CD4-positive, alpha-beta T cell (primary cell): ENCODE data around the gene FAM98C. TPM values are rescaled to one million over a fixed set of nuclear protein-coding genes. Genes with fewer than 3 reads are reported as not detected.

Experiments
- ATAC-seq: fragments of 200-7000 bp; cut with Tn5 transposase; one replicate; pipeline ENCODE4 v1.10.0; 2022; ENCODE audit warnings: mild to moderate bottlenecking; ENCODE audit not compliant: poor library complexity
- CTCF ChIA-PET: fragments of 350-600 bp; sonication (Branson Sonifier 250); formaldehyde crosslinking; loops from one replicate; lab custom pipeline; 2021; ENCODE audit warnings: antibody characterized with exemption, inconsistent platforms; lab: Charles Lee
- POLR2A ChIA-PET: fragments of 350-600 bp; sonication (Branson Sonifier 250); formaldehyde crosslinking; loops from one replicate; lab custom pipeline; 2021; ENCODE audit warnings: antibody characterized with exemption, inconsistent platforms; lab: Charles Lee
- DNase-seq, 14 experiments: peaks; one replicate each; pipeline ENCODE4 v3.0.0-alpha.2; 2013 to 2020; ENCODE audit warnings: mixed read lengths in 2 of 14
- H3K27ac ChIP-seq, 2 donors: one replicate each; pipeline versions ENCODE4 v1.5.1 to v1.7.0; 2013; ENCODE audit warnings: low read length in 2 of 2, low read depth in 1 of 2, mild to moderate bottlenecking in 1 of 2
- H3K27me3 ChIP-seq, 2 experiments: 1 replicate in 1 of 2; 2 replicates in 1 of 2; pipeline versions ENCODE4 v1.6.1 to v1.7.0; 2013; ENCODE audit warnings: low read length in 2 of 2, control low read depth in 1 of 2, mild to moderate bottlenecking in 1 of 2, moderate library complexity in 1 of 2; ENCODE audit not compliant: insufficient read depth in 2 of 2, control insufficient read depth in 1 of 2
- H3K36me3 ChIP-seq: one replicate; pipeline ENCODE4 v1.6.1; 2013; ENCODE audit warnings: low read length, control low read depth; ENCODE audit not compliant: insufficient read depth
- H3K4me1 ChIP-seq: one replicate; pipeline ENCODE4 v1.6.1; 2013; ENCODE audit warnings: low read length, control low read depth; ENCODE audit not compliant: insufficient read depth
- H3K4me3 ChIP-seq: one replicate; pipeline ENCODE4 v1.5.1; 2013; ENCODE audit warnings: mild to moderate bottlenecking, low read length, moderate library complexity
- H3K9me3 ChIP-seq, 2 experiments: 1 replicate in 1 of 2; 2 replicates in 1 of 2; pipeline versions ENCODE4 v1.6.1 to v1.7.0; 2013; ENCODE audit warnings: low read length in 2 of 2, mild to moderate bottlenecking in 2 of 2, control low read depth in 1 of 2, moderate library complexity in 1 of 2; ENCODE audit not compliant: control insufficient read depth in 1 of 2, insufficient read depth in 1 of 2
- H3K27ac Mint-ChIP-seq: one replicate; pipeline ENCODE4 v1.8.0; 2020; ENCODE audit warnings: mixed read lengths
- H3K27me3 Mint-ChIP-seq: one replicate; pipeline ENCODE4 v1.8.0; 2021; ENCODE audit warnings: mixed read lengths
- H3K36me3 Mint-ChIP-seq: one replicate; pipeline ENCODE4 v1.8.0; 2021; ENCODE audit warnings: low read depth, mixed read lengths
- H3K4me1 Mint-ChIP-seq: one replicate; pipeline ENCODE4 v1.8.0; 2021; ENCODE audit warnings: low read depth, mixed read lengths
- H3K4me3 Mint-ChIP-seq: one replicate; pipeline ENCODE4 v1.8.0; 2020; ENCODE audit warnings: mild to moderate bottlenecking, mixed read lengths
- H3K9me3 Mint-ChIP-seq: one replicate; pipeline ENCODE4 v1.8.0; 2020; ENCODE audit warnings: mixed read lengths
- CTCF ChIP-seq: fragments of 200-600 bp; IDR thresholded peaks from one replicate; pipeline ENCODE4 v1.8.0; 2022; ENCODE audit warnings: antibody characterized with exemption, mild to moderate bottlenecking
- intact Hi-C, 2 experiments: fragments of 100-400 bp; cut with DNase I in 1 of 2; cut with micrococcal nuclease in 1 of 2; formaldehyde crosslinking; loops; one replicate each; pipeline versions ENCODE4 v1.15.1 to v1.9.0; 2023 to 2025; cut with DNase I, micrococcal nuclease
- total RNA-seq, 174 experiments: library from RNA in 2 of 174; stranded (reverse) in 2 of 174; gene quantifications; one replicate each; pipeline ENCODE4 v1.2.3 and lab custom pipeline; 2021 to 2026

The FAM98C gene
- total RNA-seq, 2 experiments from 2014 or later, result 33.2 to 36.1 TPM

GRCh38 chr19:38429055-38429810, 26.3 kb downstream of the FAM98C start:
- no peak for DNase-seq
- POLR2A ChIA-PET, result no interaction called here
- H3K27ac Mint-ChIP-seq, result no peak overlapping the region

GRCh38 chr19:38429811-38430156, 26.9 kb downstream of the FAM98C start:
- Mint-ChIP-seq H3K4me1 (peaks cover 30% of the 10 kb centered on the region), H3K9me3 (no peaks in the 10 kb centered on the region), H3K36me3 (no peaks in the 10 kb centered on the region), H3K4me3 (no peak overlapping the region), H3K27me3 (peaks cover 15% of the 10 kb centered on the region), H3K27ac (no peak overlapping the region)
- Histone ChIP-seq H3K4me3 (no peak overlapping the region), H3K27me3 (peaks cover 9 to 12% of the 10 kb centered on the region in 2 experiments), H3K27ac (no peak overlapping the region), H3K36me3 (no peaks in the 10 kb centered on the region), H3K9me3 (no peaks in the 10 kb centered on the region), H3K4me1 (peaks cover 42% of the 10 kb centered on the region)
- ATAC-seq (no peak), DNase-seq (no peak)
- POLR2A ChIA-PET, result no interaction called here
- no peak for TF ChIP-seq CTCF
- CTCF ChIA-PET, result no interaction called here
- intact Hi-C loops, result no loop called here

More at GRCh38 chr19:38429055-38429810, 26.3 kb downstream of the FAM98C start:
- Histone ChIP-seq H3K27me3 (peaks cover 4 to 7% of the 10 kb centered on the region in 2 experiments), H3K4me3 (no peak overlapping the region), H3K9me3 (no peaks in the 10 kb centered on the region), H3K27ac (no peak overlapping the region), H3K36me3 (no peaks in the 10 kb centered on the region), H3K4me1 (peaks cover 38% of the 10 kb centered on the region)
- H3K9me3 Mint-ChIP-seq, result no peaks in the 10 kb centered on the region
- intact Hi-C loops, result no loop called here
- no peak for ATAC-seq
- H3K36me3 Mint-ChIP-seq, result no peaks in the 10 kb centered on the region
- H3K4me3 Mint-ChIP-seq, result no peak overlapping the region
- TF ChIP-seq CTCF, result no peak
- H3K4me1 Mint-ChIP-seq, result peaks cover 30% of the 10 kb centered on the region
- peaks cover 12% of the 10 kb centered on the region for H3K27me3 Mint-ChIP-seq
- CTCF ChIA-PET, result no interaction called here

GRCh38 chr19:38430931-38431330, 28.0 kb downstream of the FAM98C start:
- ChIA-PET POLR2A (no interaction called here), CTCF (interaction anchor here (1.5 kb wide), 1 partner anchor 28 kb away, joined by 3 read pairs; the partner anchor contains the start of gene FAM98C)
- ATAC-seq, result no peak
- peaks cover 14 to 18% of the 10 kb centered on the region in 2 experiments for H3K27me3 ChIP-seq
- no peaks in the 10 kb centered on the region for H3K9me3 ChIP-seq
- intact Hi-C loops, result no loop called here
- H3K4me3 Mint-ChIP-seq, result no peak overlapping the region
- peaks cover 19% of the 10 kb centered on the region for H3K27me3 Mint-ChIP-seq
- TF ChIP-seq CTCF, result no peak
- H3K9me3 Mint-ChIP-seq, result no peaks in the 10 kb centered on the region
- peaks cover 35% of the 10 kb centered on the region for H3K4me1 ChIP-seq
- H3K4me3 ChIP-seq, result no peak overlapping the region
- no peak overlapping the region for H3K27ac ChIP-seq
- H3K27ac Mint-ChIP-seq, result no peak overlapping the region
- DNase-seq, result no peak
- no peaks in the 10 kb centered on the region for H3K36me3 ChIP-seq
- no peaks in the 10 kb centered on the region for H3K36me3 Mint-ChIP-seq
- peaks cover 30% of the 10 kb centered on the region for H3K4me1 Mint-ChIP-seq
